ENCODE data around the gene CFH. TPM values are rescaled to one million over a fixed set of nuclear protein-coding genes. Genes with fewer than 3 reads are reported as not detected.

Gene CFH
- total and polyA plus RNA-seq, 10 of the 15 experiments (the other 5 are each of a cell fraction or from before 2014, with no cell fraction given) = 0.46 TPM; not detected in 9

- Histone ChIP-seq H3K9ac (ENCODE audit: control insufficient read depth, insufficient read depth, low read length) (no peak overlapping the region), H3K36me3 (ENCODE audit: control insufficient read depth in 2 of 2, insufficient read depth in 2 of 2, low read length in 1 of 2) (no peaks in the 10 kb centered on the region), H3K27me3 (replicated peaks in 1 of 2; ENCODE audit: control insufficient read depth in 2 of 2, insufficient read depth in 2 of 2, low read length in 1 of 2) (no peaks in the 10 kb centered on the region), H3K4me3 (no peak overlapping the region), H3K79me2 (ENCODE audit: control insufficient read depth, insufficient read depth, low read length) (no peaks in the 10 kb centered on the region), H3K27ac (ENCODE audit: control insufficient read depth, insufficient read depth) (no peak overlapping the region), H3K9me3 (replicated peaks; ENCODE audit: control insufficient read depth, insufficient read depth, low read length) (no peaks in the 10 kb centered on the region), H4K20me1 (ENCODE audit: control insufficient read depth, insufficient read depth) (no peaks in the 10 kb centered on the region), H2AFZ (ENCODE audit: control insufficient read depth, low read depth, low read length) (no peak overlapping the region), H3K4me1 (ENCODE audit: control insufficient read depth, insufficient read depth, low read length) (no peaks in the 10 kb centered on the region), H3K4me2 (ENCODE audit: control insufficient read depth, insufficient read depth) (no peak overlapping the region)
- ChIA-PET CTCF (no interaction called here), RAD21 (ENCODE audit: unreplicated experiment) (no interaction called here), POLR2A (no interaction called here), SMC1A (ENCODE audit: uncharacterized antibody, unreplicated experiment) (no interaction called here)
- no peak for TF ChIP-seq JUNB (IDR thresholded peaks at IDR 0.05)
- no peak for TF ChIP-seq MTA3 (IDR thresholded peaks at IDR 0.05; ENCODE audit: borderline replicate concordance, low read length)
- TF ChIP-seq, protein P1, sequence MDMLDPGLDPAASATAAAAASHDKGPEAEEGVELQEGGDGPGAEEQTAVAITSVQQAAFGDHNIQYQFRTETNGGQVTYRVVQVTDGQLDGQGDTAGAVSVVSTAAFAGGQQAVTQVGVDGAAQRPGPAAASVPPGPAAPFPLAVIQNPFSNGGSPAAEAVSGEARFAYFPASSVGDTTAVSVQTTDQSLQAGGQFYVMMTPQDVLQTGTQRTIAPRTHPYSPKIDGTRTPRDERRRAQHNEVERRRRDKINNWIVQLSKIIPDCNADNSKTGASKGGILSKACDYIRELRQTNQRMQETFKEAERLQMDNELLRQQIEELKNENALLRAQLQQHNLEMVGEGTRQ (IDR thresholded peaks at IDR 0.05; ENCODE audit: borderline replicate concordance, low read depth, low read length) = no peak
- no peak for TF ChIP-seq MTA2 (IDR thresholded peaks at IDR 0.05; ENCODE audit: low read depth)
- no peak for TF ChIP-seq RFX5 (IDR thresholded peaks at IDR 0.05; ENCODE audit: low read depth, low read length)
- TF ChIP-seq MYB (IDR thresholded peaks at IDR 0.05; ENCODE audit: borderline replicate concordance, low read depth, low read length) = no peak
- intact Hi-C loops (cut with micrococcal nuclease; ENCODE audit: unreplicated experiment) (no loop called here), in situ Hi-C loops (cut with MboI) (no loop called here)
- ATAC-seq = no peak
- DNase-seq (ENCODE audit: low read depth, low spot score) = no peak
- WGBS (ENCODE audit: insufficient coverage, insufficient replicate concordance, low lambda C conversion rate, missing lambda C conversion rate) = 0% methylated on average over 1 of the region's 1 CpG
- no TSS peak for BruUV-seq (replicated peaks)
- FAIRE-seq = no peak
Measured at GRCh38 chr1:196773713-196774112, 121.9 kb downstream of the CFH start.

- no peak for FAIRE-seq
- POLR2A ChIA-PET = no interaction called here
- no peak for TF ChIP-seq HSF1 (IDR thresholded peaks at IDR 0.05; ENCODE audit: low read depth, low read length)
- TF ChIP-seq, protein P2, sequence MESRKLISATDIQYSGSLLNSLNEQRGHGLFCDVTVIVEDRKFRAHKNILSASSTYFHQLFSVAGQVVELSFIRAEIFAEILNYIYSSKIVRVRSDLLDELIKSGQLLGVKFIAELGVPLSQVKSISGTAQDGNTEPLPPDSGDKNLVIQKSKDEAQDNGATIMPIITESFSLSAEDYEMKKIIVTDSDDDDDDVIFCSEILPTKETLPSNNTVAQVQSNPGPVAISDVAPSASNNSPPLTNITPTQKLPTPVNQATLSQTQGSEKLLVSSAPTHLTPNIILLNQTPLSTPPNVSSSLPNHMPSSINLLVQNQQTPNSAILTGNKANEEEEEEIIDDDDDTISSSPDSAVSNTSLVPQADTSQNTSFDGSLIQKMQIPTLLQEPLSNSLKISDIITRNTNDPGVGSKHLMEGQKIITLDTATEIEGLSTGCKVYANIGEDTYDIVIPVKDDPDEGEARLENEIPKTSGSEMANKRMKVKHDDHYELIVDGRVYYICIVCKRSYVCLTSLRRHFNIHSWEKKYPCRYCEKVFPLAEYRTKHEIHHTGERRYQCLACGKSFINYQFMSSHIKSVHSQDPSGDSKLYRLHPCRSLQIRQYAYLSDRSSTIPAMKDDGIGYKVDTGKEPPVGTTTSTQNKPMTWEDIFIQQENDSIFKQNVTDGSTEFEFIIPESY (IDR thresholded peaks at IDR 0.05) = no peak
- no peak for TF ChIP-seq ZBTB40 (IDR thresholded peaks at IDR 0.05; ENCODE audit: borderline replicate concordance)
- no peak for TF ChIP-seq SP1 (IDR thresholded peaks at IDR 0.05; ENCODE audit: low read depth, low read length)
Measured at GRCh38 chr1:196774175-196774574, 122.3 kb downstream of the CFH start.

More at GRCh38 chr1:196774175-196774574, 122.3 kb downstream of the CFH start:
- no peaks in the 10 kb centered on the region for H4K20me1 ChIP-seq (ENCODE audit: control insufficient read depth, insufficient read depth)
- no peak overlapping the region for H3K27ac ChIP-seq (ENCODE audit: control insufficient read depth, insufficient read depth)
- H3K79me2 ChIP-seq (ENCODE audit: control insufficient read depth, insufficient read depth, low read length) = no peaks in the 10 kb centered on the region
- H3K9ac ChIP-seq (ENCODE audit: control insufficient read depth, insufficient read depth, low read length) = no peak overlapping the region
- WGBS (ENCODE audit: insufficient coverage, insufficient replicate concordance, low lambda C conversion rate, missing lambda C conversion rate) = 0% methylated on average over 2 of the region's 2 CpGs
- H3K4me3 ChIP-seq = no peak overlapping the region
- H3K4me1 ChIP-seq (ENCODE audit: control insufficient read depth, insufficient read depth, low read length) = no peaks in the 10 kb centered on the region
- H3K36me3 ChIP-seq (ENCODE audit: control insufficient read depth in 2 of 2, insufficient read depth in 2 of 2, low read length in 1 of 2) = no peaks in the 10 kb centered on the region
- BruUV-seq (replicated peaks) = no TSS peak
- in situ Hi-C loops (cut with MboI) (no loop called here), intact Hi-C loops (cut with micrococcal nuclease; ENCODE audit: unreplicated experiment) (no loop called here)
- H3K9me3 ChIP-seq (replicated peaks; ENCODE audit: control insufficient read depth, insufficient read depth, low read length) = no peaks in the 10 kb centered on the region
- ChIA-PET SMC1A (ENCODE audit: uncharacterized antibody, unreplicated experiment) (no interaction called here), RAD21 (ENCODE audit: unreplicated experiment) (no interaction called here), CTCF (no interaction called here)
- no peak overlapping the region for H2AFZ ChIP-seq (ENCODE audit: control insufficient read depth, low read depth, low read length)
- no peaks in the 10 kb centered on the region for H3K27me3 ChIP-seq (replicated peaks in 1 of 2; ENCODE audit: control insufficient read depth in 2 of 2, insufficient read depth in 2 of 2, low read length in 1 of 2)
- no peak overlapping the region for H3K4me2 ChIP-seq (ENCODE audit: control insufficient read depth, insufficient read depth)
- no peak for ATAC-seq
- no peak for DNase-seq (ENCODE audit: low read depth, low spot score)

All from GM12878 (cell line).